Endothelial cell of umbilical vein (primary cell): ENCODE measurements around the gene HDAC11. TPM values are rescaled to one million over a fixed set of nuclear protein-coding genes. Genes with fewer than 3 reads are reported as not detected.

Source experiments
- BruUV-seq: library from RNA; stranded (reverse); fragments of 400-500 nt; replicated peaks from 2 replicates; lab custom pipeline; 2021; lab: Mats Ljungman, UMichigan
- CTCF ChIA-PET: fragments of 300-600, 350-600 bp; sonication (Branson Sonifier 250); formaldehyde crosslinking; loops from one replicate; lab custom pipeline; 2021; ENCODE audit warnings: antibody characterized with exemption, inconsistent platforms; lab: Charles Lee
- POLR2A ChIA-PET: fragments of 300-600, 350-600 bp; sonication (Branson Sonifier 250); formaldehyde crosslinking; loops from one replicate; lab custom pipeline; 2021; ENCODE audit warnings: antibody characterized with exemption, inconsistent platforms; lab: Charles Lee
- DNase-seq: peaks from one replicate; pipeline ENCODE4 v3.0.0-alpha.2; 2011; ENCODE audit warnings: low read depth, low spot score
- FAIRE-seq: peaks from 2 replicates; lab custom pipeline; 2011; peaks lifted over from hg19 to GRCh38; lab: Jason Lieb, UNC
- H2AFZ ChIP-seq: 2 replicates; pipeline ENCODE4 v1.6.0; 2012; ENCODE audit warnings: low read depth, low read length, control low read depth, inconsistent platforms
- H3K27ac ChIP-seq: 2 replicates; pipeline ENCODE4 v1.5.1; 2011; ENCODE audit warnings: low read depth, mild to moderate bottlenecking, control low read depth, low read length, moderate library complexity; ENCODE audit not compliant: insufficient read depth
- H3K27me3 ChIP-seq, 2 experiments: 2 replicates each; pipeline versions ENCODE4 v1.6.0 to v1.6.1; 2011; ENCODE audit warnings: low read length in 2 of 2, mixed read lengths in 1 of 2; ENCODE audit not compliant: control insufficient read depth in 2 of 2, insufficient read depth in 2 of 2
- H3K36me3 ChIP-seq, 2 experiments: 2 replicates in 1 of 2; 3 replicates in 1 of 2; pipeline ENCODE4 v1.5.1; 2011; ENCODE audit warnings: low read length in 2 of 2, mild to moderate bottlenecking in 1 of 2, moderate library complexity in 1 of 2; ENCODE audit not compliant: control insufficient read depth in 2 of 2, insufficient read depth in 2 of 2; ENCODE audit errors: extremely low read depth in 1 of 2
- H3K4me1 ChIP-seq: 3 replicates; pipeline ENCODE4 v1.5.1; 2011; ENCODE audit warnings: mild to moderate bottlenecking, low read length; ENCODE audit not compliant: control insufficient read depth, insufficient read depth; ENCODE audit errors: extremely low read depth
- H3K4me2 ChIP-seq: 2 replicates; pipeline ENCODE4 v1.6.1; 2011; ENCODE audit warnings: low read length, control low read depth, mixed read lengths; ENCODE audit not compliant: insufficient read depth
- H3K4me3 ChIP-seq, 3 experiments: fragments of 200-600 bp in 1 of 3; sonication (generic), shearing (Covaris generic) in 1 of 3; replicated peaks in 1 of 3; 2 replicates each; pipeline ENCODE4 v1.5.1; 2011 to 2016; ENCODE audit warnings: control low read depth in 3 of 3, low read length in 3 of 3, mild to moderate bottlenecking in 2 of 3, inconsistent platforms in 1 of 3, low read depth in 1 of 3, moderate library complexity in 1 of 3; ENCODE audit not compliant: insufficient read depth in 1 of 3
- H3K79me2 ChIP-seq: 2 replicates; pipeline ENCODE4 v1.6.0; 2012; ENCODE audit warnings: low read length, inconsistent platforms; ENCODE audit not compliant: control insufficient read depth, insufficient read depth
- H3K9ac ChIP-seq: replicated peaks from 2 replicates; pipeline ENCODE3; 2011; ENCODE audit warnings: low read length, control low read depth; ENCODE audit not compliant: insufficient read depth; ENCODE audit errors: extremely low read depth
- H3K9me1 ChIP-seq: replicated peaks from 3 replicates; pipeline ENCODE4 v1.6.0; 2011; ENCODE audit warnings: mild to moderate bottlenecking, low read length; ENCODE audit not compliant: control insufficient read depth, insufficient read depth; ENCODE audit errors: extremely low read depth
- H3K9me3 ChIP-seq: replicated peaks from 2 replicates; pipeline ENCODE4 v1.5.1; 2012; ENCODE audit warnings: low read length, inconsistent platforms; ENCODE audit not compliant: control insufficient read depth, insufficient read depth
- H4K20me1 ChIP-seq: replicated peaks from 2 replicates; pipeline ENCODE3; 2011; ENCODE audit warnings: mild to moderate bottlenecking, low read length; ENCODE audit not compliant: control insufficient read depth, insufficient read depth; ENCODE audit errors: extremely low read depth
- EZH2 ChIP-seq: IDR thresholded peaks from 2 replicates; pipeline ENCODE4 v1.6.1; 2012; ENCODE audit warnings: borderline replicate concordance, low read depth, mild to moderate bottlenecking, moderate library complexity, low read length, inconsistent platforms; ENCODE audit not compliant: severe bottlenecking
- FOS ChIP-seq: IDR thresholded peaks from 2 replicates; pipeline ENCODE4 v1.6.1; 2011; ENCODE audit warnings: mild to moderate bottlenecking, low read length, moderate library complexity, borderline replicate concordance; ENCODE audit not compliant: insufficient read depth
- GATA2 ChIP-seq: IDR thresholded peaks from 2 replicates; pipeline ENCODE4 v1.7.0; 2011; ENCODE audit warnings: low read depth, mild to moderate bottlenecking, moderate library complexity, mixed read lengths, low read length; ENCODE audit not compliant: insufficient read length, insufficient read depth
- JUN ChIP-seq: IDR thresholded peaks from 2 replicates; pipeline ENCODE4 v1.6.1; 2011; ENCODE audit warnings: borderline replicate concordance, low read depth; ENCODE audit not compliant: insufficient read length, insufficient read depth
- MYC ChIP-seq: IDR thresholded peaks from one replicate; pipeline ENCODE4 v1.6.1; 2011; ENCODE audit warnings: mild to moderate bottlenecking, low read depth, low read length
- POLR2A ChIP-seq: IDR thresholded peaks from 2 replicates; pipeline ENCODE4 v1.6.1; 2012; ENCODE audit warnings: low read depth, mild to moderate bottlenecking, control low read depth, low read length
- POLR2AphosphoS5 ChIP-seq: IDR thresholded peaks from 2 replicates; pipeline ENCODE4 v1.6.1; 2012; ENCODE audit warnings: low read depth, mild to moderate bottlenecking, control low read depth, low read length, moderate library complexity; ENCODE audit not compliant: insufficient read depth
- dilution Hi-C: fragments of 300-500 bp; cut with MboI; formaldehyde crosslinking; loops from one replicate; pipeline ENCODE4 v1.15.0; 2019; ENCODE audit warnings: low sequenced_read_pairs; ENCODE audit not compliant: extremely low pct_ligation_motif_present
- intact Hi-C: fragments of 100-400 bp; cut with micrococcal nuclease; formaldehyde crosslinking; loops from one replicate; pipeline ENCODE4 v1.10.0; 2022
- polyA plus RNA-seq, 4 experiments: library from polyadenylated mRNA; depleted of rRNA in 3 of 4; stranded (reverse) in 3 of 4; unstranded in 1 of 4; fragments of >200 nt; gene quantifications; 2 replicates each; pipeline versions ENCODE4 v1.2.1 to v1.2.3, GENCODE V29; 2011 to 2012; ENCODE audit warnings: missing spikeins in 1 of 4
- total RNA-seq: library from RNA; stranded (reverse); gene quantifications from 2 replicates; pipeline ENCODE4 v1.2.3, GENCODE V29; 2021
- TF ChIP-seq, protein P1 (sequence below): IDR thresholded peaks from 2 replicates; pipeline ENCODE4 v1.6.1; 2011; ENCODE audit not compliant: insufficient read depth, insufficient read length
- TF ChIP-seq, protein P2 (sequence below), 2 donors: IDR thresholded peaks; 1 replicate in 1 of 2; 2 replicates in 1 of 2; pipeline ENCODE4 v1.5.1; 2011; ENCODE audit warnings: low read length in 2 of 2, mild to moderate bottlenecking in 2 of 2, moderate library complexity in 2 of 2, control low read depth in 1 of 2, inconsistent platforms in 1 of 2, low read depth in 1 of 2; ENCODE audit not compliant: insufficient read depth in 1 of 2; ENCODE audit errors: extremely low read depth in 1 of 2

The HDAC11 gene
- total and polyA plus RNA-seq, 2 donors (not counting 3 experiments of a cell fraction or from before 2014, with no cell fraction given): 6.8 to 8.8 TPM

DNA sequence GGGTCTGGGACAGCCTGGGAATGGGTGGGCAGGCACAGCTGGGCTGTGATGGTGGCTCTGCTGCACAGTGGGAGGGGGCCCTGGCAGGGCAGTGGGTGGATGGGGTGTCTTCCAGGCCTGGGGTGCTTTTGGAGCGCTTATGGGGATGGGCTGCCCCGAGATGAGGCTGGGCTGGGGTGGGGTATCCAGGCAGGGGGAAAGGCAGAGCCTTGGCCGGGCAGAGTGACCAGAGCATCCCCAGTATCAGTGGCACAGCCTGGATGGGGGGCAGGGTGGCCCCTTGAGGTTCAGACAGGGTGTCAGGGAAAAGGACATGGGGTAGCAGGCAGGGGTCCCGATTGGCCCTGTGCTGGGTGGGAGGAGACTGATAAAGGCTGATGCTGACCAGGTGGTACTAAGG lies 26.6 kb downstream of the HDAC11 start:
- dilution Hi-C loops: no loop called here
- H3K27ac ChIP-seq: no peak overlapping the region
- intact Hi-C loops: no loop called here
- no peaks in the 10 kb centered on the region for H3K9me3 ChIP-seq
- no peak overlapping the region for H3K4me3 ChIP-seq
- no peak for TF ChIP-seq FOS
- no peak for TF ChIP-seq EZH2
- TF ChIP-seq POLR2AphosphoS5: no peak
- TF ChIP-seq JUN: no peak
- TF ChIP-seq MYC: no peak
- TF ChIP-seq POLR2A: no peak
- TF ChIP-seq GATA2: no peak
- TF ChIP-seq, protein P1, sequence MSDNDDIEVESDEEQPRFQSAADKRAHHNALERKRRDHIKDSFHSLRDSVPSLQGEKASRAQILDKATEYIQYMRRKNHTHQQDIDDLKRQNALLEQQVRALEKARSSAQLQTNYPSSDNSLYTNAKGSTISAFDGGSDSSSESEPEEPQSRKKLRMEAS: no peak
- TF ChIP-seq, protein P2, sequence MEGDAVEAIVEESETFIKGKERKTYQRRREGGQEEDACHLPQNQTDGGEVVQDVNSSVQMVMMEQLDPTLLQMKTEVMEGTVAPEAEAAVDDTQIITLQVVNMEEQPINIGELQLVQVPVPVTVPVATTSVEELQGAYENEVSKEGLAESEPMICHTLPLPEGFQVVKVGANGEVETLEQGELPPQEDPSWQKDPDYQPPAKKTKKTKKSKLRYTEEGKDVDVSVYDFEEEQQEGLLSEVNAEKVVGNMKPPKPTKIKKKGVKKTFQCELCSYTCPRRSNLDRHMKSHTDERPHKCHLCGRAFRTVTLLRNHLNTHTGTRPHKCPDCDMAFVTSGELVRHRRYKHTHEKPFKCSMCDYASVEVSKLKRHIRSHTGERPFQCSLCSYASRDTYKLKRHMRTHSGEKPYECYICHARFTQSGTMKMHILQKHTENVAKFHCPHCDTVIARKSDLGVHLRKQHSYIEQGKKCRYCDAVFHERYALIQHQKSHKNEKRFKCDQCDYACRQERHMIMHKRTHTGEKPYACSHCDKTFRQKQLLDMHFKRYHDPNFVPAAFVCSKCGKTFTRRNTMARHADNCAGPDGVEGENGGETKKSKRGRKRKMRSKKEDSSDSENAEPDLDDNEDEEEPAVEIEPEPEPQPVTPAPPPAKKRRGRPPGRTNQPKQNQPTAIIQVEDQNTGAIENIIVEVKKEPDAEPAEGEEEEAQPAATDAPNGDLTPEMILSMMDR (IDR thresholded peaks at IDR 0.05; ENCODE audit: extremely low read depth in 1 of 2, insufficient read depth in 1 of 2, low read depth in 1 of 2, low read length in 2 of 2): no peak
- CTCF ChIA-PET: interaction anchor here (1.2 to 3.0 kb wide), 3 partner anchors 8 to 142 kb away, joined by 4 to 27 read pairs (median 15); no protein-coding TSS in a partner anchor
- no peaks in the 10 kb centered on the region for H3K9me1 ChIP-seq
- no peak overlapping the region for H2AFZ ChIP-seq
- no peak for DNase-seq
- POLR2A ChIA-PET: no interaction called here
- no peaks in the 10 kb centered on the region for H3K36me3 ChIP-seq
- H3K79me2 ChIP-seq: no peaks in the 10 kb centered on the region
- no TSS peak for BruUV-seq
- no peaks in the 10 kb centered on the region for H3K27me3 ChIP-seq
- H4K20me1 ChIP-seq: no peaks in the 10 kb centered on the region
- FAIRE-seq: no peak
- no peak overlapping the region for H3K9ac ChIP-seq
- no peaks in the 10 kb centered on the region for H3K4me1 ChIP-seq
- H3K4me2 ChIP-seq: no peak overlapping the region
